ENCODE measurements around the gene FCHSD1. TPM values are rescaled to one million over a fixed set of nuclear protein-coding genes. Genes with fewer than 3 reads are reported as not detected.

Gene FCHSD1
- total RNA-seq, 1 experiment from 2014 or later = 37.2 TPM

- BruUV-seq (replicated peaks) = no TSS peak
- Histone ChIP-seq H2AFZ (ENCODE audit: low read depth, low read length, poor library complexity, severe bottlenecking) (no peak overlapping the region), H3K27ac (ENCODE audit: low read depth, low read length) (no peak overlapping the region), H3K9ac (ENCODE audit: low read length) (no peak overlapping the region), H3K4me1 (ENCODE audit: control insufficient read depth in 1 of 2, insufficient read depth in 2 of 2, low read length in 2 of 2) (peaks cover 0 to 22% of the 10 kb centered on the region in 2 experiments; a peak in 3 of 4 replicates), H3K4me3 (replicated peaks in 1 of 2; ENCODE audit: low read depth in 1 of 2, low read length in 2 of 2) (no peak overlapping the region), H3K4me2 (ENCODE audit: low read length) (no peak overlapping the region), H3K36me3 (ENCODE audit: control insufficient read depth in 1 of 2, insufficient read depth in 2 of 2, low read length in 2 of 2) (peaks cover 2 to 3% of the 10 kb centered on the region in 2 experiments; a peak in 2 of 4 replicates), H3K79me2 (ENCODE audit: insufficient read depth, low read length) (no peaks in the 10 kb centered on the region), H3K9me3 (ENCODE audit: control insufficient read depth in 1 of 2, insufficient read depth in 1 of 2, low read depth in 1 of 2, low read length in 2 of 2) (no peaks in the 10 kb centered on the region), H3K9me2 (ENCODE audit: insufficient read depth) (no peaks in the 10 kb centered on the region), H3K27me3 (ENCODE audit: insufficient read depth, low read length) (no peaks in the 10 kb centered on the region), H4K20me1 (ENCODE audit: insufficient read depth) (no peaks in the 10 kb centered on the region)
- intact Hi-C loops (cut with micrococcal nuclease) = no loop called here
- no peak for DNase-seq (ENCODE audit: low read depth, low spot score)
- RAD21 ChIA-PET (ENCODE audit: low non-redundant PET in 1 of 2, low total read pairs in 2 of 2, uncharacterized antibody in 2 of 2, unreplicated experiment in 2 of 2) = no interaction called here
- POLR2A ChIA-PET = no interaction called here
- ATAC-seq = no peak
- TF ChIP-seq CEBPB (IDR thresholded peaks at IDR 0.05; ENCODE audit: low read depth) (no peak), TCF7L2 (IDR thresholded peaks at IDR 0.05; ENCODE audit: borderline replicate concordance, extremely low read depth, insufficient read depth, insufficient read length) (no peak), ZBTB33 (IDR thresholded peaks at IDR 0.05; ENCODE audit: extremely low read depth, insufficient replicate concordance, low read length) (no peak), FOSL1 (IDR thresholded peaks at IDR 0.05; ENCODE audit: low read depth) (no peak), POLR2A (IDR thresholded peaks at IDR 0.05; ENCODE audit: borderline replicate concordance, extremely low read depth, insufficient read depth, insufficient read length) (no peak), SRF (IDR thresholded peaks at IDR 0.05; ENCODE audit: low read depth) (no peak), SP1 (IDR thresholded peaks at IDR 0.05; ENCODE audit: low read depth) (no peak), RAD21 (IDR thresholded peaks at IDR 0.05; ENCODE audit: low read depth) (no peak)
- TF ChIP-seq, protein P1, sequence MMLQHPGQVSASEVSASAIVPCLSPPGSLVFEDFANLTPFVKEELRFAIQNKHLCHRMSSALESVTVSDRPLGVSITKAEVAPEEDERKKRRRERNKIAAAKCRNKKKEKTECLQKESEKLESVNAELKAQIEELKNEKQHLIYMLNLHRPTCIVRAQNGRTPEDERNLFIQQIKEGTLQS (IDR thresholded peaks at IDR 0.05) = no peak
- TF ChIP-seq, protein P2, sequence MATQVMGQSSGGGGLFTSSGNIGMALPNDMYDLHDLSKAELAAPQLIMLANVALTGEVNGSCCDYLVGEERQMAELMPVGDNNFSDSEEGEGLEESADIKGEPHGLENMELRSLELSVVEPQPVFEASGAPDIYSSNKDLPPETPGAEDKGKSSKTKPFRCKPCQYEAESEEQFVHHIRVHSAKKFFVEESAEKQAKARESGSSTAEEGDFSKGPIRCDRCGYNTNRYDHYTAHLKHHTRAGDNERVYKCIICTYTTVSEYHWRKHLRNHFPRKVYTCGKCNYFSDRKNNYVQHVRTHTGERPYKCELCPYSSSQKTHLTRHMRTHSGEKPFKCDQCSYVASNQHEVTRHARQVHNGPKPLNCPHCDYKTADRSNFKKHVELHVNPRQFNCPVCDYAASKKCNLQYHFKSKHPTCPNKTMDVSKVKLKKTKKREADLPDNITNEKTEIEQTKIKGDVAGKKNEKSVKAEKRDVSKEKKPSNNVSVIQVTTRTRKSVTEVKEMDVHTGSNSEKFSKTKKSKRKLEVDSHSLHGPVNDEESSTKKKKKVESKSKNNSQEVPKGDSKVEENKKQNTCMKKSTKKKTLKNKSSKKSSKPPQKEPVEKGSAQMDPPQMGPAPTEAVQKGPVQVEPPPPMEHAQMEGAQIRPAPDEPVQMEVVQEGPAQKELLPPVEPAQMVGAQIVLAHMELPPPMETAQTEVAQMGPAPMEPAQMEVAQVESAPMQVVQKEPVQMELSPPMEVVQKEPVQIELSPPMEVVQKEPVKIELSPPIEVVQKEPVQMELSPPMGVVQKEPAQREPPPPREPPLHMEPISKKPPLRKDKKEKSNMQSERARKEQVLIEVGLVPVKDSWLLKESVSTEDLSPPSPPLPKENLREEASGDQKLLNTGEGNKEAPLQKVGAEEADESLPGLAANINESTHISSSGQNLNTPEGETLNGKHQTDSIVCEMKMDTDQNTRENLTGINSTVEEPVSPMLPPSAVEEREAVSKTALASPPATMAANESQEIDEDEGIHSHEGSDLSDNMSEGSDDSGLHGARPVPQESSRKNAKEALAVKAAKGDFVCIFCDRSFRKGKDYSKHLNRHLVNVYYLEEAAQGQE (IDR thresholded peaks at IDR 0.05; ENCODE audit: low read depth) = no peak
- TF ChIP-seq, protein P3, sequence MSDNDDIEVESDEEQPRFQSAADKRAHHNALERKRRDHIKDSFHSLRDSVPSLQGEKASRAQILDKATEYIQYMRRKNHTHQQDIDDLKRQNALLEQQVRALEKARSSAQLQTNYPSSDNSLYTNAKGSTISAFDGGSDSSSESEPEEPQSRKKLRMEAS (IDR thresholded peaks at IDR 0.05) = no peak
- CTCF ChIA-PET = no interaction called here
Observed at GRCh38 chr5:141647242-141647641, 4.0 kb downstream of the FCHSD1 start.
